HepG2 (cell line): ENCODE measurements around the gene ASF1B. TPM values are rescaled to one million over a fixed set of nuclear protein-coding genes. Genes with fewer than 3 reads are reported as not detected.
A peak's percentile ranks its signal among the peaks of the same experiment; 100 is the strongest.

ENCODE experiments used
- ATF1 ChIP-seq: IDR thresholded peaks from 2 replicates; pipeline ENCODE4 v1.6.1; 2016; ENCODE audit warnings: mild to moderate bottlenecking, control low read depth
- CBFB ChIP-seq: sonication (generic); formaldehyde crosslinking; IDR thresholded peaks from 2 replicates; pipeline ENCODE4 v1.4.0; 2020; ENCODE audit warnings: missing genetic modification reagents
- CHD2 ChIP-seq: IDR thresholded peaks from 2 replicates; pipeline ENCODE4 v1.6.1; 2011; ENCODE audit warnings: low read depth, low read length, improper control_type of control experiment
- CREM ChIP-seq, 2 experiments: sonication (generic) in 1 of 2; formaldehyde crosslinking in 1 of 2; IDR thresholded peaks; 2 replicates each; pipeline versions ENCODE4 v1.4.0 to v1.6.1; 2016 to 2020; ENCODE audit warnings: antibody characterized with exemption in 1 of 2, mild to moderate bottlenecking in 1 of 2, missing genetic modification reagents in 1 of 2
- FOXA1 ChIP-seq, 2 experiments: fragments of 450-650 bp in 1 of 2; sonication (generic) in 1 of 2; formaldehyde crosslinking in 1 of 2; IDR thresholded peaks; 2 replicates each; pipeline versions ENCODE4 v1.4.0 to v1.6.1; 2016 to 2020; ENCODE audit warnings: missing genetic modification reagents in 1 of 2
- KDM2A ChIP-seq: sonication (generic); formaldehyde crosslinking; IDR thresholded peaks from 2 replicates; pipeline ENCODE4 v1.4.0; 2020; ENCODE audit warnings: low read depth, missing genetic modification reagents, borderline replicate concordance
- MXD4 ChIP-seq: IDR thresholded peaks from 2 replicates; pipeline ENCODE4 v1.6.1; 2016; ENCODE audit warnings: mild to moderate bottlenecking, missing biosample characterization, missing genetic modification reagents
- MXI1 ChIP-seq: IDR thresholded peaks from 3 replicates; pipeline ENCODE4 v1.6.1; 2012; ENCODE audit warnings: low read depth, low read length, inconsistent platforms, borderline replicate concordance
- NCOA2 ChIP-seq: sonication (generic); formaldehyde crosslinking; IDR thresholded peaks from 2 replicates; pipeline ENCODE4 v1.8.0; 2022; ENCODE audit warnings: inconsistent platforms
- NFYB ChIP-seq: sonication (generic); formaldehyde crosslinking; IDR thresholded peaks from 2 replicates; pipeline ENCODE4 v1.4.0; 2020; ENCODE audit warnings: missing genetic modification reagents
- NR2F6 ChIP-seq, 2 experiments: IDR thresholded peaks; 2 replicates each; pipeline ENCODE4 v1.6.1; 2016; ENCODE audit warnings: antibody characterized with exemption in 1 of 2, mild to moderate bottlenecking in 1 of 2
- RFX5 ChIP-seq: IDR thresholded peaks from 2 replicates; pipeline ENCODE4 v1.6.1; 2011; ENCODE audit warnings: low read depth, low read length, improper control_type of control experiment
- RFXANK ChIP-seq: IDR thresholded peaks from 2 replicates; pipeline ENCODE4 v1.6.1; 2016
- SP1 ChIP-seq, 2 experiments: fragments of 450-650 bp in 1 of 2; sonication (generic) in 1 of 2; formaldehyde crosslinking in 1 of 2; IDR thresholded peaks; 2 replicates each; pipeline versions ENCODE4 v1.4.0 to v1.6.1; 2016 to 2020; ENCODE audit warnings: missing genetic modification reagents in 1 of 2
- SP5 ChIP-seq: IDR thresholded peaks from 2 replicates; pipeline ENCODE4 v1.6.1; 2016; ENCODE audit warnings: low read depth, borderline replicate concordance
- YY1 ChIP-seq: IDR thresholded peaks from 2 replicates; pipeline ENCODE4 v1.6.1; 2011; ENCODE audit warnings: low read length, low read depth, moderate library complexity, mild to moderate bottlenecking; ENCODE audit not compliant: insufficient read depth, insufficient replicate concordance
- ZBTB7B ChIP-seq: sonication (generic); formaldehyde crosslinking; IDR thresholded peaks from 2 replicates; pipeline ENCODE4 v1.4.0; 2020; ENCODE audit warnings: missing genetic modification reagents
- ZNF17 ChIP-seq: sonication (generic); formaldehyde crosslinking; IDR thresholded peaks from 2 replicates; pipeline ENCODE4 v1.5.0; 2020; ENCODE audit warnings: mild to moderate bottlenecking, missing genetic modification reagents
- ZNF256 ChIP-seq: sonication (generic); formaldehyde crosslinking; conservative IDR thresholded peaks from 2 replicates; pipeline ENCODE4 v1.4.0; 2020; ENCODE audit warnings: missing genetic modification reagents
- ZNF337 ChIP-seq: sonication (generic); formaldehyde crosslinking; IDR thresholded peaks from 2 replicates; pipeline ENCODE4 v1.5.1; 2020; ENCODE audit warnings: missing genetic modification reagents, low read depth, mild to moderate bottlenecking, borderline replicate concordance
- polyA plus RNA-seq, 8 experiments: library from polyadenylated mRNA; depleted of rRNA in 3 of 8; stranded (reverse) in 7 of 8; unstranded in 1 of 8; fragments of >200 nt; fragmentation: Illumina TruSeq in 4 of 8; extraction: Trizol in 4 of 8; gene quantifications; 2 replicates each; pipeline versions ENCODE4 v1.2.1 to v1.2.3, GENCODE V29; 2011 to 2016; ENCODE audit warnings: low read depth in 4 of 8, missing spikeins in 1 of 8, mixed read lengths in 1 of 8; ENCODE audit not compliant: insufficient read depth in 1 of 8
- total RNA-seq, 5 experiments: library from RNA; depleted of rRNA; stranded (reverse); fragments of >200 nt; fragmentation: Illumina TruSeq; extraction: Trizol; gene quantifications; 2 replicates each; pipeline ENCODE4 v1.2.3, GENCODE V29; 2016; ENCODE audit warnings: low read depth in 1 of 5
- TF ChIP-seq, protein P1 (sequence below): sonication (generic); formaldehyde crosslinking; conservative IDR thresholded peaks from 2 replicates; pipeline ENCODE4 v1.4.0; 2020; ENCODE audit warnings: mild to moderate bottlenecking, missing genetic modification reagents, moderate library complexity
- TF ChIP-seq, protein P2 (sequence below): IDR thresholded peaks from 2 replicates; pipeline ENCODE4 v1.6.1; 2012; ENCODE audit warnings: low read length, improper control_type of control experiment
- TF ChIP-seq, protein P3 (sequence below): sonication (generic); formaldehyde crosslinking; IDR thresholded peaks from 2 replicates; pipeline ENCODE4 v1.5.1; 2020; ENCODE audit warnings: mild to moderate bottlenecking, missing genetic modification reagents, borderline replicate concordance

Gene ASF1B
- total and polyA plus RNA-seq, 2 of the 13 experiments (the other 11 are each of a cell fraction or from before 2014, with no cell fraction given): 18.2 to 24.8 TPM

DNA sequence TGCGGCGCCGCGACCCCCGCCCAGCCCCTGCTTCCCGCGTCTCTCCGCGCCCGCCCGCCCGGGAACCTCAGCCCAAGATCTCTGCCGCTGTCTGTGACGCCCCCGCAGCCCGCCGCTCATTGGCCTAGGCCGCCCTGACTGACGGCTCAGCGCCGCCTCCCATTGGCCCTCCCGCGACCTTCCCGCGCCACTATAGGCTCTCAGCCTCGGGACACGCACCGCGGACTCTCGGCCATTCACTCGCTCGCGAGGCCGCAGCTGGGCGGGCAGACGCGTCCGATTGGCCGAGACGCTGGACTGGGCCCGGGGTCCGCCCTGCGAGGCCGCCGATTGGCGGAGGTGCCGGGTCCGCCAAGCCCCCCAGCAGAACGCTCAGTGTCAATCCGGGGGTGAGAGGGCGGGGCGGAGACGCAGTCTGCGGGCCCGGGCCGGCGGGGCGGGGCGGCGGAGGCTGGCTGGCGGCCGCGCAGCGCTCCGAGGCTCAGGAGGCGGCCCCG, 18.7 kb downstream of the ASF1B start, which contains the start of gene PRKACA (continued):
- TF ChIP-seq, protein P1, sequence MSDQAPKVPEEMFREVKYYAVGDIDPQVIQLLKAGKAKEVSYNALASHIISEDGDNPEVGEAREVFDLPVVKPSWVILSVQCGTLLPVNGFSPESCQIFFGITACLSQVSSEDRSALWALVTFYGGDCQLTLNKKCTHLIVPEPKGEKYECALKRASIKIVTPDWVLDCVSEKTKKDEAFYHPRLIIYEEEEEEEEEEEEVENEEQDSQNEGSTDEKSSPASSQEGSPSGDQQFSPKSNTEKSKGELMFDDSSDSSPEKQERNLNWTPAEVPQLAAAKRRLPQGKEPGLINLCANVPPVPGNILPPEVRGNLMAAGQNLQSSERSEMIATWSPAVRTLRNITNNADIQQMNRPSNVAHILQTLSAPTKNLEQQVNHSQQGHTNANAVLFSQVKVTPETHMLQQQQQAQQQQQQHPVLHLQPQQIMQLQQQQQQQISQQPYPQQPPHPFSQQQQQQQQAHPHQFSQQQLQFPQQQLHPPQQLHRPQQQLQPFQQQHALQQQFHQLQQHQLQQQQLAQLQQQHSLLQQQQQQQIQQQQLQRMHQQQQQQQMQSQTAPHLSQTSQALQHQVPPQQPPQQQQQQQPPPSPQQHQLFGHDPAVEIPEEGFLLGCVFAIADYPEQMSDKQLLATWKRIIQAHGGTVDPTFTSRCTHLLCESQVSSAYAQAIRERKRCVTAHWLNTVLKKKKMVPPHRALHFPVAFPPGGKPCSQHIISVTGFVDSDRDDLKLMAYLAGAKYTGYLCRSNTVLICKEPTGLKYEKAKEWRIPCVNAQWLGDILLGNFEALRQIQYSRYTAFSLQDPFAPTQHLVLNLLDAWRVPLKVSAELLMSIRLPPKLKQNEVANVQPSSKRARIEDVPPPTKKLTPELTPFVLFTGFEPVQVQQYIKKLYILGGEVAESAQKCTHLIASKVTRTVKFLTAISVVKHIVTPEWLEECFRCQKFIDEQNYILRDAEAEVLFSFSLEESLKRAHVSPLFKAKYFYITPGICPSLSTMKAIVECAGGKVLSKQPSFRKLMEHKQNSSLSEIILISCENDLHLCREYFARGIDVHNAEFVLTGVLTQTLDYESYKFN (CRISPR knock-in tag): 0 out of 2 replicates have a peak, but pooled peaks have one; percentile 5
- TF ChIP-seq CHD2 (peak; percentile 88), SP1 (IDR thresholded peaks at IDR 0.05) (no peak), SP1 (CRISPR knock-in tag; IDR thresholded peaks at IDR 0.05) (peak; percentile 77), SP5 (CRISPR knock-in tag) (peak; percentile 54; the same call in 1 of the 2 replicates), MXI1 (peak; percentile 8; the same call in 1 of the 3 replicates), ZNF17 (CRISPR knock-in tag) (no peak), CBFB (CRISPR knock-in tag) (0 out of 2 replicates have a peak, but pooled peaks have one; percentile 35), NFYB (peak; percentile 96), RFX5 (peak; percentile 80), ZBTB7B (CRISPR knock-in tag) (peak; percentile 53; the same call in 1 of the 2 replicates), ATF1 (peak; percentile 75), NR2F6 (IDR thresholded peaks at IDR 0.05) (no peak), NR2F6 (CRISPR knock-in tag; IDR thresholded peaks at IDR 0.05) (0 out of 2 replicates have a peak, but pooled peaks have one; percentile 7), YY1 (peak; percentile 18), NCOA2 (CRISPR knock-in tag) (no peak), FOXA1 (IDR thresholded peaks at IDR 0.05) (no peak), FOXA1 (CRISPR knock-in tag; IDR thresholded peaks at IDR 0.05) (0 out of 2 replicates have a peak, but pooled peaks have one; percentile 5), MXD4 (CRISPR knock-in tag) (0 out of 2 replicates have a peak, but pooled peaks have one; percentile 0), KDM2A (CRISPR knock-in tag) (peak; percentile 35; the same call in 1 of the 2 replicates), ZNF256 (no peak), ZNF337 (CRISPR knock-in tag) (no peak), RFXANK (CRISPR knock-in tag) (peak; percentile 75; the same call in 1 of the 2 replicates), CREM (IDR thresholded peaks at IDR 0.05) (peak; percentile 62), CREM (CRISPR knock-in tag; IDR thresholded peaks at IDR 0.05) (peak; percentile 44; the same call in 1 of the 2 replicates)
- TF ChIP-seq, protein P2, sequence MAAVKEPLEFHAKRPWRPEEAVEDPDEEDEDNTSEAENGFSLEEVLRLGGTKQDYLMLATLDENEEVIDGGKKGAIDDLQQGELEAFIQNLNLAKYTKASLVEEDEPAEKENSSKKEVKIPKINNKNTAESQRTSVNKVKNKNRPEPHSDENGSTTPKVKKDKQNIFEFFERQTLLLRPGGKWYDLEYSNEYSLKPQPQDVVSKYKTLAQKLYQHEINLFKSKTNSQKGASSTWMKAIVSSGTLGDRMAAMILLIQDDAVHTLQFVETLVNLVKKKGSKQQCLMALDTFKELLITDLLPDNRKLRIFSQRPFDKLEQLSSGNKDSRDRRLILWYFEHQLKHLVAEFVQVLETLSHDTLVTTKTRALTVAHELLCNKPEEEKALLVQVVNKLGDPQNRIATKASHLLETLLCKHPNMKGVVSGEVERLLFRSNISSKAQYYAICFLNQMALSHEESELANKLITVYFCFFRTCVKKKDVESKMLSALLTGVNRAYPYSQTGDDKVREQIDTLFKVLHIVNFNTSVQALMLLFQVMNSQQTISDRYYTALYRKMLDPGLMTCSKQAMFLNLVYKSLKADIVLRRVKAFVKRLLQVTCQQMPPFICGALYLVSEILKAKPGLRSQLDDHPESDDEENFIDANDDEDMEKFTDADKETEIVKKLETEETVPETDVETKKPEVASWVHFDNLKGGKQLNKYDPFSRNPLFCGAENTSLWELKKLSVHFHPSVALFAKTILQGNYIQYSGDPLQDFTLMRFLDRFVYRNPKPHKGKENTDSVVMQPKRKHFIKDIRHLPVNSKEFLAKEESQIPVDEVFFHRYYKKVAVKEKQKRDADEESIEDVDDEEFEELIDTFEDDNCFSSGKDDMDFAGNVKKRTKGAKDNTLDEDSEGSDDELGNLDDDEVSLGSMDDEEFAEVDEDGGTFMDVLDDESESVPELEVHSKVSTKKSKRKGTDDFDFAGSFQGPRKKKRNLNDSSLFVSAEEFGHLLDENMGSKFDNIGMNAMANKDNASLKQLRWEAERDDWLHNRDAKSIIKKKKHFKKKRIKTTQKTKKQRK: peak; percentile 66; the same call in 1 of the 2 replicates
- TF ChIP-seq, protein P3, sequence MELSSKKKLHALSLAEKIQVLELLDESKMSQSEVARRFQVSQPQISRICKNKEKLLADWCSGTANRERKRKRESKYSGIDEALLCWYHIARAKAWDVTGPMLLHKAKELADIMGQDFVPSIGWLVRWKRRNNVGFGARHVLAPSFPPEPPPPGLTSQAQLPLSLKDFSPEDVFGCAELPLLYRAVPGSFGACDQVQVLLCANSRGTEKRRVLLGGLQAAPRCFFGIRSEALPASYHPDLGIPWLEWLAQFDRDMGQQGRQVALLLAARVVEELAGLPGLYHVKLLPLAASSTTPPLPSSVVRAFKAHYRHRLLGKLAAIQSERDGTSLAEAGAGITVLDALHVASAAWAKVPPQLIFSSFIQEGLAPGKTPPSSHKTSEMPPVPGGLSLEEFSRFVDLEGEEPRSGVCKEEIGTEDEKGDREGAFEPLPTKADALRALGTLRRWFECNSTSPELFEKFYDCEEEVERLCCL (CRISPR knock-in tag): no peak
